Psoas muscle (tissue), 8 donors: ENCODE data around the gene TGM1. TPM values are rescaled to one million over a fixed set of nuclear protein-coding genes. Genes with fewer than 3 reads are reported as not detected.

Experiments
- ATAC-seq, 4 donors: fragments of 200-7000 bp; cut with Tn5 transposase; one replicate each; pipeline ENCODE4 v1.9.1; 2020; ENCODE audit warnings: moderate library complexity in 3 of 4, mild to moderate bottlenecking in 2 of 4
- DNase-seq, 2 donors: peaks; one replicate each; pipeline ENCODE4 v3.0.0-alpha.2; 2020
- H3K27ac ChIP-seq: fragments of 200-600 bp; one replicate; pipeline ENCODE4 v1.8.0; 2022
- H3K27me3 ChIP-seq, 3 donors: fragments of 200-600 bp in 1 of 3; one replicate each; pipeline versions ENCODE4 v1.6.1 to v1.8.0; 2013 to 2022; ENCODE audit warnings: low read length in 2 of 3, mild to moderate bottlenecking in 2 of 3, moderate library complexity in 1 of 3; ENCODE audit not compliant: insufficient read depth in 3 of 3
- H3K36me3 ChIP-seq, 2 donors: fragments of 200-600 bp in 1 of 2; one replicate each; pipeline versions ENCODE4 v1.6.1 to v1.8.0; 2013 to 2022; ENCODE audit warnings: low read depth in 1 of 2, mild to moderate bottlenecking in 1 of 2, moderate library complexity in 1 of 2; ENCODE audit not compliant: insufficient read depth in 1 of 2
- H3K4me1 ChIP-seq: fragments of 200-600 bp; one replicate; pipeline ENCODE4 v1.8.0; 2022
- H3K4me3 ChIP-seq: fragments of 200-600 bp; one replicate; pipeline ENCODE4 v1.8.0; 2022; ENCODE audit warnings: mild to moderate bottlenecking
- H3K9me3 ChIP-seq: fragments of 200-600 bp; one replicate; pipeline ENCODE4 v1.8.0; 2022
- CTCF ChIP-seq: fragments of 200-600 bp; IDR thresholded peaks from one replicate; pipeline ENCODE4 v1.8.0; 2022; ENCODE audit warnings: antibody characterized with exemption
- WGBS, 3 donors: extraction: QIAGEN DNeasy Blood & Tissue Kit; methylation state at CpG; one replicate each; pipeline versions ENCODE4 v1.1.6 to v1.1.7; 2013; 5-methylcytosine and 5-hydroxymethylcytosine counted together
- intact Hi-C, 2 donors: fragments of 100-400 bp; cut with DNase I; formaldehyde crosslinking; loops; one replicate each; pipeline versions ENCODE4 v1.11.0 to v1.14.2; 2022
- polyA plus RNA-seq, 3 donors: library from polyadenylated mRNA; stranded (reverse); fragments of 200-250 nt; gene quantifications; one replicate each; pipeline ENCODE4 v1.2.3, GENCODE V29; 2013
- total RNA-seq, 4 donors: library from RNA; stranded (reverse); fragmentation: NEBNext Ultra II Directional in 2 of 4; extraction: Animal tissue kit (Norgen Biotek cat#: 25700) in 2 of 4; gene quantifications; one replicate each; pipeline versions ENCODE4 v1.2.1 to v1.2.4, GENCODE V29; 2021 to 2023
- donor health status: healthy with polysubstance abuse.
- donor health status: DM: no; HTN: no; CAD: no; lungs with moderate emphysema.
- donor health status: Bipolar disorder and iron deficiency.
- donor health status: healthy.
- donor health status: DM: yes; HTN: yes; CAD: no.
- donor health status: DM: no; HTN: no; CAD: no.
- donor health status: DM: no; HTN: no; CAD: no.
- donor health status: DM: yes; HTN: yes; CAD: no.

The TGM1 gene
- total and polyA plus RNA-seq, 7 donors = 0.17 to 1.3 (median 0.41) TPM; not detected in 1

- DNase-seq (no peak), ATAC-seq (no peak)
- TF ChIP-seq CTCF = no peak
- H3K4me3 ChIP-seq = no peak overlapping the region
- no peaks in the 10 kb centered on the region for H3K4me1 ChIP-seq
- H3K36me3 ChIP-seq = peaks cover 8 to 47% of the 10 kb centered on the region in 2 donors
- intact Hi-C loops = no loop called here
- H3K27me3 ChIP-seq = no peaks in the 10 kb centered on the region
- H3K27ac ChIP-seq = no peak overlapping the region
- 85 to 93% (median 93%) methylated on average over 9 of the region's 9 CpGs for WGBS, 3 donors
- H3K9me3 ChIP-seq = no peaks in the 10 kb centered on the region
Observed at GRCh38 chr14:24268225-24268624, 5.2 kb upstream of the TGM1 start.

DNA sequence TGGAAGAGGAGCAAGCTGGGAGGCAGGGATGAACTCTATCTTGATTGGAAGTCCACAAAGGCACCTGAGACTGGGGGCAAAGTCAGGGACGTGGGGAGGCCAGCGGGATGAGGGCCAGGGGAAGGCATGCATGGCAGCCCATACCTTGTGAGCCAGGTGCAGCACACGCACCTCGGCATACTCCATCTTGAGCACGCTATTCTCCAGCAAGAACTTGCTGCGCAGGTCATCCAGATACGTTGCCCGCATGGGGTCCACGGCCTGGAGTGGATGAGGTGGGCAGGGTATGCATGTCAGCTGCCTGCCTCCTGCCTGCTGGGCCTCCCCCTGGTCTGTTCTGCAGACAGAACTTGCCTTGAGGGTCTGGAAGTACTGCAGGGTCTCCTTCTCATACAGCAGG, 4.5 kb upstream of the TGM1 start:
- 90 to 92% (median 91%) methylated on average over 9 of the region's 9 CpGs for WGBS, 3 donors
- Histone ChIP-seq H3K27ac (no peak overlapping the region), H3K9me3 (no peaks in the 10 kb centered on the region), H3K4me1 (no peaks in the 10 kb centered on the region), H3K27me3 (no peaks in the 10 kb centered on the region), H3K36me3 (peaks cover 8 to 47% of the 10 kb centered on the region in 2 donors), H3K4me3 (no peak overlapping the region)
- no peak for TF ChIP-seq CTCF
- intact Hi-C loops = no loop called here
- ATAC-seq = no peak
- DNase-seq = no peak

- TF ChIP-seq CTCF = no peak
- no peaks in the 10 kb centered on the region for H3K9me3 ChIP-seq
- WGBS, 3 donors = 84 to 87% (median 85%) methylated on average over 18 of the region's 18 CpGs
- DNase-seq (no peak), ATAC-seq (no peak)
- intact Hi-C loops = no loop called here
- H3K27ac ChIP-seq = no peak overlapping the region
- peaks cover 8 to 47% of the 10 kb centered on the region in 2 donors for H3K36me3 ChIP-seq
- H3K27me3 ChIP-seq = no peaks in the 10 kb centered on the region
- no peak overlapping the region for H3K4me3 ChIP-seq
- no peaks in the 10 kb centered on the region for H3K4me1 ChIP-seq
Observed at GRCh38 chr14:24266344-24267244, 3.6 kb upstream of the TGM1 start.

DNA sequence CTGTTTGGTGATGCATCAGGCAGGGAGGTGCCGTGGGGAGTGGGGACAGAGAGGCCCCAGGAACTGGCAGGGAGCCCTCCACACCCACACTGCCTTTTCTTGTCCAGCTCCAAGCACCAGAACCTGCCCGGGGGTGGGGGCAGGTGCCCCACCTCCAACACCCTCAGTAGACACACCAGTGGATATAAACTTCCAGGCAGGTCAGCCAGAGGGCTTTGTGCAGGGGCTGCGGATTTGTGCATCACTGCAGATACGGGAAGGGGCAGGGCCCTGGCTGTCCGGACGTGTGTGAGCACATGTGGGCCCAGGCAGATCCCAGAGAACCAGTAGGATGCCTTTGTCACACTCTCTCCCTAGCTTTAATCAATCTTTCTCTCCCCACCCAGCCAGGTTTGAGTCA, 1.3 kb upstream of the TGM1 start:
- Histone ChIP-seq H3K27me3 (no peaks in the 10 kb centered on the region), H3K4me1 (no peaks in the 10 kb centered on the region), H3K36me3 (peaks cover 7 to 41% of the 10 kb centered on the region in 2 donors), H3K27ac (no peak overlapping the region), H3K9me3 (no peaks in the 10 kb centered on the region), H3K4me3 (no peak overlapping the region)
- 71 to 85% (median 73%) methylated on average over 6 of the region's 6 CpGs for WGBS, 3 donors
- no peak for ATAC-seq
- intact Hi-C loops = no loop called here
- DNase-seq = no peak
- TF ChIP-seq CTCF = no peak
